RKO (cell line): ENCODE measurements around the gene KRTAP5-3.
A peak's percentile ranks its signal among the peaks of the same experiment; 100 is the strongest.

Source experiments
- DNase-seq: peaks from one replicate; pipeline ENCODE4 v3.0.0-alpha.2; 2016; ENCODE audit warnings: low spot score

Gene KRTAP5-3

GRCh38 chr11:1564535-1565172, 43.6 kb downstream of the KRTAP5-3 start:
- peak; percentile 85 for DNase-seq

- no peak for DNase-seq
These were observed 44.3 kb downstream of the KRTAP5-3 start for GRCh38 chr11:1563697-1564534.

- DNase-seq: no peak
These were observed 45.1 kb downstream of the KRTAP5-3 start for GRCh38 chr11:1563149-1563638.

- no peak for DNase-seq
These were observed 45.7 kb downstream of the KRTAP5-3 start for GRCh38 chr11:1562469-1563148.

GRCh38 chr11:1561955-1562354, 46.3 kb downstream of the KRTAP5-3 start:
- no peak for DNase-seq

GRCh38 chr11:1561266-1561665, 47.0 kb downstream of the KRTAP5-3 start:
- no peak for DNase-seq

GRCh38 chr11:1560649-1561251, 47.5 kb downstream of the KRTAP5-3 start:
- DNase-seq: no peak

GRCh38 chr11:1560002-1560648, 48.1 kb downstream of the KRTAP5-3 start:
- no peak for DNase-seq

GRCh38 chr11:1559111-1559951, 48.9 kb downstream of the KRTAP5-3 start:
- no peak for DNase-seq

GRCh38 chr11:1558775-1559110, 49.5 kb downstream of the KRTAP5-3 start:
- no peak for DNase-seq

GRCh38 chr11:1557904-1558774, 50.1 kb downstream of the KRTAP5-3 start:
- no peak for DNase-seq
